Large intestine (tissue), 3 donors: ENCODE results near the gene ZNF747. TPM values are rescaled to one million over a fixed set of nuclear protein-coding genes. Genes with fewer than 3 reads are reported as not detected.

ENCODE experiments used
- DNase-seq, 2 donors: peaks; one replicate each; pipeline versions ENCODE4 v3.0.0 to v3.0.0-alpha.2; 2013
- H3K27ac ChIP-seq: one replicate; pipeline ENCODE4 v1.5.1; 2013; ENCODE audit warnings: low read length
- H3K27me3 ChIP-seq: 2 replicates; pipeline ENCODE4 v1.6.1; 2013; ENCODE audit warnings: low read length; ENCODE audit not compliant: control insufficient read depth, insufficient read depth
- H3K36me3 ChIP-seq: 2 replicates; pipeline ENCODE4 v1.6.1; 2013; ENCODE audit warnings: low read length; ENCODE audit not compliant: control insufficient read depth, insufficient read depth
- H3K4me1 ChIP-seq: one replicate; pipeline ENCODE4 v1.6.1; 2013; ENCODE audit warnings: low read length; ENCODE audit not compliant: control insufficient read depth, insufficient read depth
- H3K4me3 ChIP-seq: one replicate; pipeline ENCODE4 v1.5.1; 2013; ENCODE audit warnings: low read length
- H3K9me3 ChIP-seq: one replicate; pipeline ENCODE4 v1.6.1; 2013; ENCODE audit warnings: mild to moderate bottlenecking, low read depth, low read length, moderate library complexity; ENCODE audit not compliant: control insufficient read depth
- WGBS: methylation state at CpG from one replicate; pipeline ENCODE4 v1.1.5; 2013; ENCODE audit warnings: low lambda C conversion rate; ENCODE audit not compliant: insufficient coverage; 5-methylcytosine and 5-hydroxymethylcytosine counted together
- polyA plus RNA-seq: library from polyadenylated mRNA; unstranded; fragments of 120-200 nt; gene quantifications from one replicate; pipeline ENCODE4 v1.2.1, GENCODE V29; 2013

Gene ZNF747
- polyA plus RNA-seq, 1 donor: 9.4 TPM

GRCh38 chr16:30510376-30510938 is 24.2 kb downstream of the ZNF747 start:
- Histone ChIP-seq H3K27ac (peak overlapping the region; percentile 67), H3K27me3 (no peaks in the 10 kb centered on the region), H3K9me3 (no peaks in the 10 kb centered on the region), H3K4me3 (no peak overlapping the region), H3K4me1 (peaks cover 7% of the 10 kb centered on the region), H3K36me3 (no peaks in the 10 kb centered on the region)
- WGBS: no CpG with 5 or more reads among the region's 4 CpGs
- DNase-seq: peak; percentile 83 to 92

- DNase-seq: peak in 1 of 2 donors; percentile 33
- WGBS: 50% methylated on average over 1 of the region's 4 CpGs
Observed at GRCh38 chr16:30509081-30509765, 25.4 kb downstream of the ZNF747 start.

GRCh38 chr16:30503403-30504296 is 31.0 kb downstream of the ZNF747 start:
- H3K27ac ChIP-seq: no peak overlapping the region
- WGBS: 60% methylated on average over 1 of the region's 6 CpGs
- H3K36me3 ChIP-seq: no peaks in the 10 kb centered on the region
- H3K4me3 ChIP-seq: no peak overlapping the region
- H3K9me3 ChIP-seq: no peaks in the 10 kb centered on the region
- H3K27me3 ChIP-seq: no peaks in the 10 kb centered on the region
- DNase-seq: no peak
- H3K4me1 ChIP-seq: no peaks in the 10 kb centered on the region

More at GRCh38 chr16:30509081-30509765, 25.4 kb downstream of the ZNF747 start:
- Histone ChIP-seq H3K4me1 (peaks cover 7% of the 10 kb centered on the region), H3K36me3 (no peaks in the 10 kb centered on the region), H3K27me3 (no peaks in the 10 kb centered on the region), H3K9me3 (no peaks in the 10 kb centered on the region), H3K4me3 (no peak overlapping the region), H3K27ac (peak overlapping the region; percentile 67)

- Histone ChIP-seq H3K27ac (no peak overlapping the region), H3K4me1 (no peaks in the 10 kb centered on the region), H3K27me3 (no peaks in the 10 kb centered on the region), H3K36me3 (no peaks in the 10 kb centered on the region), H3K9me3 (no peaks in the 10 kb centered on the region), H3K4me3 (no peak overlapping the region)
- no CpG with 5 or more reads among the region's 8 CpGs for WGBS
- no peak for DNase-seq
Observed at GRCh38 chr16:30499284-30499683, 35.4 kb downstream of the ZNF747 start.

- Histone ChIP-seq H3K4me3 (no peak overlapping the region), H3K9me3 (no peaks in the 10 kb centered on the region), H3K4me1 (no peaks in the 10 kb centered on the region), H3K27ac (no peak overlapping the region), H3K36me3 (no peaks in the 10 kb centered on the region), H3K27me3 (no peaks in the 10 kb centered on the region)
- no CpG with 5 or more reads among the region's 12 CpGs for WGBS
- no peak for DNase-seq
Observed at GRCh38 chr16:30494709-30495108, 39.9 kb downstream of the ZNF747 start.

GRCh38 chr16:30493941-30494488 is 40.6 kb downstream of the ZNF747 start:
- no peak overlapping the region for H3K27ac ChIP-seq
- no CpG with 5 or more reads among the region's 11 CpGs for WGBS
- no peak for DNase-seq
- H3K36me3 ChIP-seq: no peaks in the 10 kb centered on the region
- no peaks in the 10 kb centered on the region for H3K27me3 ChIP-seq
- no peaks in the 10 kb centered on the region for H3K4me1 ChIP-seq
- H3K9me3 ChIP-seq: no peaks in the 10 kb centered on the region
- H3K4me3 ChIP-seq: no peak overlapping the region

GRCh38 chr16:30491744-30492308 is 42.8 kb downstream of the ZNF747 start:
- WGBS: no CpG with 5 or more reads among the region's 6 CpGs
- no peaks in the 10 kb centered on the region for H3K4me1 ChIP-seq
- peak in 1 of 2 donors; percentile 36 for DNase-seq
- no peaks in the 10 kb centered on the region for H3K36me3 ChIP-seq
- H3K9me3 ChIP-seq: no peaks in the 10 kb centered on the region
- H3K4me3 ChIP-seq: no peak overlapping the region
- no peaks in the 10 kb centered on the region for H3K27me3 ChIP-seq
- no peak overlapping the region for H3K27ac ChIP-seq

- Histone ChIP-seq H3K4me1 (no peaks in the 10 kb centered on the region), H3K9me3 (no peaks in the 10 kb centered on the region), H3K36me3 (no peaks in the 10 kb centered on the region), H3K4me3 (no peak overlapping the region), H3K27ac (no peak overlapping the region), H3K27me3 (no peaks in the 10 kb centered on the region)
- DNase-seq: no peak
- 90% methylated on average over 2 of the region's 4 CpGs for WGBS
Observed at GRCh38 chr16:30491229-30491628, 43.4 kb downstream of the ZNF747 start.

GRCh38 chr16:30490210-30490609 is 44.4 kb downstream of the ZNF747 start:
- no CpG with 5 or more reads among the region's 6 CpGs for WGBS
- Histone ChIP-seq H3K27ac (no peak overlapping the region), H3K4me1 (no peaks in the 10 kb centered on the region), H3K27me3 (no peaks in the 10 kb centered on the region), H3K36me3 (no peaks in the 10 kb centered on the region), H3K9me3 (no peaks in the 10 kb centered on the region), H3K4me3 (no peak overlapping the region)
- DNase-seq: no peak
